Sigmoid colon (tissue), 7 donors: ENCODE data around the gene DRAXIN. TPM values are rescaled to one million over a fixed set of nuclear protein-coding genes. Genes with fewer than 3 reads are reported as not detected.

Experiments used
- DNase-seq: peaks from one replicate; pipeline ENCODE4 v3.0.0-alpha.2; 2019
- H3K27ac ChIP-seq, 4 donors: fragments of 200-600 bp; sonication (generic); one replicate each; pipeline ENCODE4 v1.5.1; 2016 to 2019; ENCODE audit warnings: mild to moderate bottlenecking in 1 of 4
- H3K27me3 ChIP-seq, 3 donors: fragments of 200-600 bp; sonication (generic); one replicate each; pipeline ENCODE4 v1.5.1; 2019; ENCODE audit warnings: mild to moderate bottlenecking in 1 of 3
- H3K36me3 ChIP-seq, 4 donors: fragments of 200-600 bp; sonication (generic); one replicate each; pipeline ENCODE4 v1.5.1; 2016 to 2019
- H3K4me1 ChIP-seq, 4 donors: fragments of 200-600 bp; sonication (generic); one replicate each; pipeline ENCODE4 v1.5.1; 2017 to 2019
- H3K4me3 ChIP-seq, 4 donors: fragments of 200-600 bp; sonication (generic); one replicate each; pipeline ENCODE4 v1.5.1; 2017 to 2019; ENCODE audit warnings: mild to moderate bottlenecking in 2 of 4, moderate library complexity in 1 of 4
- H3K9me3 ChIP-seq, 4 donors: fragments of 200-600 bp in 3 of 4; sonication (generic) in 3 of 4; one replicate each; pipeline versions ENCODE4 v1.5.1 to v1.6.1; 2013 to 2019
- EP300 ChIP-seq, 4 donors: sonication (generic); formaldehyde crosslinking; IDR thresholded peaks; one replicate each; pipeline ENCODE4 v1.6.1; 2017; ENCODE audit warnings: antibody characterized with exemption in 4 of 4
- POLR2A ChIP-seq, 2 donors: fragments of 450-650 bp; IDR thresholded peaks; one replicate each; pipeline ENCODE4 v1.6.1; 2016; ENCODE audit warnings: antibody characterized with exemption in 2 of 2, mild to moderate bottlenecking in 2 of 2, moderate library complexity in 2 of 2
- POLR2AphosphoS5 ChIP-seq, 4 donors: sonication (generic); formaldehyde crosslinking; IDR thresholded peaks; one replicate each; pipeline ENCODE4 v1.6.1; 2017; ENCODE audit warnings: antibody characterized with exemption in 4 of 4
- WGBS, 2 donors: extraction: QIAGEN DNeasy Blood & Tissue Kit; methylation state at CpG; one replicate each; pipeline ENCODE4 v1.1.7; 2013; 5-methylcytosine and 5-hydroxymethylcytosine counted together
- intact Hi-C: fragments of 100-400 bp; cut with DNase I; formaldehyde crosslinking; loops from one replicate; pipeline ENCODE4 v1.15.1; 2023
- polyA plus RNA-seq, 3 donors: library from polyadenylated mRNA; stranded (reverse); fragments of 200-250 nt; gene quantifications; one replicate each; pipeline ENCODE4 v1.2.3, GENCODE V29; 2013
- total RNA-seq, 4 donors: library from RNA; depleted of rRNA; stranded (reverse); fragments of >200 nt; gene quantifications; one replicate each; pipeline ENCODE4 v1.1.0, GENCODE V29; 2016
- TF ChIP-seq, protein P1 (sequence below), 4 experiments: fragments of 450-650 bp in 3 of 4; fragments of 200-600 bp in 1 of 4; IDR thresholded peaks; one replicate each; pipeline ENCODE4 v1.5.1; 2016 to 2019; ENCODE audit warnings: antibody characterized with exemption in 4 of 4, mild to moderate bottlenecking in 3 of 4, moderate library complexity in 2 of 4
- donor health status: healthy with polysubstance abuse.
- donor health status: Bipolar disorder and iron deficiency.
- donor health status: healthy.

Gene DRAXIN
- total and polyA plus RNA-seq, 7 donors: 0.13 to 0.36 (median 0.28) TPM; not detected in 4

DNA sequence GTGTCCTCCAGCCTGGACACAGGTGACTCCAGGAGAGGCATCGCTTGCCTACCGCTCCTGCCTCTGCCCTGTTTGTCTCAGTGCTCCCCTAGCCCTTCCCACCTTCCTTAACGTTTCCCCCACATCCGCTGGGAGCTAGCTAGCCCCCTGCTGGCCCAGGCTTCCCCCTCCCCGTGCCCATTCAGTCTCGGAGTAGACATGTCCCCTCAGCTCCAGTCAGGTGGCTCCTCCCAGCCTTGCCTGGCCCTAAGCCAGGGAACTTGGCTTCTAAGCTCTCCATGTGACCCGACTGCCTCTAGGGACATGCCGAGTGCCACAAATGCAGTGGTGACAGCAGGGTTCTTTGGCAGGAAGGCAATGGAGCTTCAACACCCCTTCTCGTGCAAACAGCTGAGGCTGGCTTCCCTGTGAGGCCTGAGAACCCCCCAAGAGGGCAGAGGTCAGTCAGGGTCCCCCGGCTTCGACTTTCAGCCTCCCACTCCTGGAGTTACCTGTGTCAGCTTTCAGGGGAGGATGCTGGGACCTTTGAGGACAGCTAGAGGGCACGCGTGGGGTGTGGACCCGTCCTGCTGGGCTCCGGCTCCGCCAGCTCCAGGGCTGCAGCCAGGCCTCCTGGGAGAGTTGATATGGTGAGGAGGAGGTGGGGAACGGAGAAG lies 16.2 kb downstream of the DRAXIN start:
- no peak overlapping the region for H3K4me3 ChIP-seq
- H3K27me3 ChIP-seq: peaks cover 0 to 42% (median 6%) of the 10 kb centered on the region in 3 donors
- H3K9me3 ChIP-seq: no peaks in the 10 kb centered on the region
- H3K4me1 ChIP-seq: no peaks in the 10 kb centered on the region
- TF ChIP-seq POLR2AphosphoS5 (IDR thresholded peaks at IDR 0.05): no peak
- TF ChIP-seq, protein P1, sequence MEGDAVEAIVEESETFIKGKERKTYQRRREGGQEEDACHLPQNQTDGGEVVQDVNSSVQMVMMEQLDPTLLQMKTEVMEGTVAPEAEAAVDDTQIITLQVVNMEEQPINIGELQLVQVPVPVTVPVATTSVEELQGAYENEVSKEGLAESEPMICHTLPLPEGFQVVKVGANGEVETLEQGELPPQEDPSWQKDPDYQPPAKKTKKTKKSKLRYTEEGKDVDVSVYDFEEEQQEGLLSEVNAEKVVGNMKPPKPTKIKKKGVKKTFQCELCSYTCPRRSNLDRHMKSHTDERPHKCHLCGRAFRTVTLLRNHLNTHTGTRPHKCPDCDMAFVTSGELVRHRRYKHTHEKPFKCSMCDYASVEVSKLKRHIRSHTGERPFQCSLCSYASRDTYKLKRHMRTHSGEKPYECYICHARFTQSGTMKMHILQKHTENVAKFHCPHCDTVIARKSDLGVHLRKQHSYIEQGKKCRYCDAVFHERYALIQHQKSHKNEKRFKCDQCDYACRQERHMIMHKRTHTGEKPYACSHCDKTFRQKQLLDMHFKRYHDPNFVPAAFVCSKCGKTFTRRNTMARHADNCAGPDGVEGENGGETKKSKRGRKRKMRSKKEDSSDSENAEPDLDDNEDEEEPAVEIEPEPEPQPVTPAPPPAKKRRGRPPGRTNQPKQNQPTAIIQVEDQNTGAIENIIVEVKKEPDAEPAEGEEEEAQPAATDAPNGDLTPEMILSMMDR (IDR thresholded peaks at IDR 0.05): no peak
- TF ChIP-seq POLR2A (IDR thresholded peaks at IDR 0.05): no peak
- TF ChIP-seq EP300 (IDR thresholded peaks at IDR 0.05): no peak
- no peaks in the 10 kb centered on the region for H3K36me3 ChIP-seq
- no peak overlapping the region for H3K27ac ChIP-seq
- 28 to 57% methylated on average over 17 of the region's 17 CpGs for WGBS, 2 donors
- DNase-seq: no peak
- intact Hi-C loops: no loop called here

DNA sequence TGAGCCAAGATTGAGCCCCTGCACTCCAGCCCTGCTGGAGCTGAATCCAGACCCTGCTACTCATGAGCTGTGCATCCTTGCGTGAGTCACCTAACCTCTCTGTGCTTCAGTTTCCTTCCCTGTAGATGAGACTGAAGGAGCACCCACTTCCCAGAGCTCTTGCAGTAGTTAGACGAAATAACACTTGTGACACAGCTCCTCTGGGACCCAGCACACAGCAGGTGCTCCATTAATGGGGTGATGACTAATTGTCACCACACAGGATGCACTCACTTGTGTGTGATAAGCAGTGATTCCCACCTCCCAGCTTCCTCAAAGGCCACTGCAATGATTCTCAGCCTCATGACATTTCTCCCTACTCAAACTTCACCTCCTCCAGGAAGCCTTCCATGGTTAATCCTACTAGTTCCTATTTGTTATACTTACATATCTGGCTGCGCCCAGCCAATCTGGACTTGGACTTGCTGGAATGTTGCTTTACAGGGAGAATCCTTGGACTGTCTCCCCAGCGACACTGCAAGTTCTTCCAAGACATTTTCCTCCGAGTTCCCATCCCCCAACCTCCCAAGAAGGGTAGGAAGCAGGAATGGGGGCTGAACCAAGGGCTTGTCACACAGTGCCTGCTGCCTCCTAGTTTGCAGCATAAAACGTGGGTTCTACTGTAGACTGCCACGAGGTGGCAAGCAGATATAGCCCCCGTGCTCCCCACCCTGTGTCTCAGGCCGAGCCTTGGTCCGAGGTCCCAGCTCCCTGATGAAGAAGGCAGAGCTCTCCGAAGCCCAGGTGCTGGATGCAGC lies 17.2 kb downstream of the DRAXIN start:
- TF ChIP-seq, protein P1 (IDR thresholded peaks at IDR 0.05): no peak
- TF ChIP-seq POLR2A (IDR thresholded peaks at IDR 0.05) (no peak), POLR2AphosphoS5 (IDR thresholded peaks at IDR 0.05) (no peak), EP300 (IDR thresholded peaks at IDR 0.05) (no peak)
- no peak for DNase-seq
- no peak overlapping the region for H3K4me3 ChIP-seq
- no peak overlapping the region for H3K27ac ChIP-seq
- intact Hi-C loops: no loop called here
- no peaks in the 10 kb centered on the region for H3K9me3 ChIP-seq
- H3K4me1 ChIP-seq: no peaks in the 10 kb centered on the region
- 72 to 80% methylated on average over 11 of the region's 11 CpGs for WGBS, 2 donors
- peaks cover 0 to 32% (median 6%) of the 10 kb centered on the region in 3 donors for H3K27me3 ChIP-seq
- no peaks in the 10 kb centered on the region for H3K36me3 ChIP-seq

DNA sequence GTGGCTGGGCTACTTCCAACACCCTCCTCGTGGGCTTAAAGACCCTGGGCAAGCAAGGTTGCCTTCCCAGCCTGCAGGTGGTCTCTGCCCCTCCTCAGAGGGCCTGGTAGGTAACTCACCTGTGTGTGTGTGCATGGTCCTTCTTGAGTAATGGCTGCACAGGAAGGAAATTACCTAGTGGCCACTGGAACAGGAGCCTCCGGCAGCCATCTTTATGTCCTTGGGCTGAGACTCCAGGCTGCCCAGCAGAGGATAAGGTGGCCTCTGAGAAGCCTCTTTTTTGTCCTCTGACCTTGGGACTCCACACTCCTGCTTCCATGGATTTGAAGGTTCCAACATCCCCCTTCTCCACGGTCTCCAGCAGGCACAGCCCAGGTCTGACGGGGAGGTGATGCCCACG lies 20.0 kb downstream of the DRAXIN start:
- TF ChIP-seq, protein P1 (IDR thresholded peaks at IDR 0.05): no peak
- no peak for TF ChIP-seq EP300 (IDR thresholded peaks at IDR 0.05)
- no peak for TF ChIP-seq POLR2A (IDR thresholded peaks at IDR 0.05)
- TF ChIP-seq POLR2AphosphoS5 (IDR thresholded peaks at IDR 0.05): no peak
- 89 to 93% methylated on average over 5 of the region's 5 CpGs for WGBS, 2 donors
- H3K9me3 ChIP-seq: no peaks in the 10 kb centered on the region
- intact Hi-C loops: no loop called here
- no peaks in the 10 kb centered on the region for H3K4me1 ChIP-seq
- peaks cover 0 to 15% (median 0%) of the 10 kb centered on the region in 3 donors for H3K27me3 ChIP-seq
- no peak overlapping the region for H3K4me3 ChIP-seq
- no peaks in the 10 kb centered on the region for H3K36me3 ChIP-seq
- H3K27ac ChIP-seq: no peak overlapping the region
- no peak for DNase-seq

DNA sequence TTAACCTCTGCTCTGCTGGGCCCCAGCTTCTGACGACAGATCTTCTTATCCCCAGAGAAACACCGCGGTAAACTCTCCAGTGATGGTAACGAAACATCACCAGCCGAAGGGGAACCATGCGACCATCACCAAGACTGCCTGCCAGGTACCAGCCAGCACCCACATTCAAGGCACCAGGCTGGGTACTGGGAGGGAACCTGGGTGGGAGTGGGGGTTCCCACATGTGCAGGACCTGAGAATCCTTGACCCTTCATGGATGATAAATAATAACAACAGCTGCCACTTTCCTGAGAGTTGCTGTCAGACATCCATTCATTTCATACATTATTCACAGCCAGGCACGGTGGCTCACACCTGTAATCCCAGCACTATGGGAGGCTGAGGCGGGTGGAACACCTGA lies 20.8 kb downstream of the DRAXIN start:
- H3K36me3 ChIP-seq: no peaks in the 10 kb centered on the region
- TF ChIP-seq POLR2A (IDR thresholded peaks at IDR 0.05): no peak
- TF ChIP-seq POLR2AphosphoS5 (IDR thresholded peaks at IDR 0.05): no peak
- TF ChIP-seq, protein P1 (IDR thresholded peaks at IDR 0.05): no peak
- no peak for TF ChIP-seq EP300 (IDR thresholded peaks at IDR 0.05)
- H3K27ac ChIP-seq: no peak overlapping the region
- 89 to 92% methylated on average over 8 of the region's 8 CpGs for WGBS, 2 donors
- no peak overlapping the region for H3K4me3 ChIP-seq
- peaks cover 0 to 14% (median 0%) of the 10 kb centered on the region in 3 donors for H3K27me3 ChIP-seq
- no peaks in the 10 kb centered on the region for H3K4me1 ChIP-seq
- H3K9me3 ChIP-seq: no peaks in the 10 kb centered on the region
- DNase-seq: no peak
- intact Hi-C loops: no loop called here
